ENCODE measurements around the gene GRAMD1A. TPM values are rescaled to one million over a fixed set of nuclear protein-coding genes. Genes with fewer than 3 reads are reported as not detected.

Gene GRAMD1A
- total and polyA plus RNA-seq, 2 of the 8 experiments (the other 6 are each of a cell fraction or from before 2014, with no cell fraction given), result 113 to 154 TPM

DNA sequence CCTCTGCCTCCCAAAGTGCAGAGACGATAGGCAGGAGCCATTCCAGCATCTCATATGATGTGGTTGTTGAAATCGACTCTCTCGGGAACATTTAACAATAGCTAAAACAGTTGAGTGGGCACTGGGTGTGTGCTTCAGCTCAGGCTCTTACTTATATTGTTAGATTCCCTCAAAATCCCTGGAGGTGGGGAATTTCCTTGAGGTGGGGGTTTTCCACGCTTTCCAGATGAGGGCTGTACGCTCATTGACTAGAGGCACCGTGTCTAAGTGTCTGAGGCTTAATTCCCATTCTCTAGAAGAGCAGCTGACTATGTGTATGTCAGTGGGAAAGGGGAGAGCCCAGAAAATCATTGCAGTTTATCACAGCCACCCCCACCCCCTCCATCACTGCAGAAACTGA lies 10.8 kb upstream of the GRAMD1A start:
- no peak overlapping the region for H2BK12ac ChIP-seq (ENCODE audit: low read depth, low read length)
- H4K8ac ChIP-seq (ENCODE audit: extremely low read depth, insufficient read depth, low read length), result no peak overlapping the region
- no peaks in the 10 kb centered on the region for H3K79me2 ChIP-seq (ENCODE audit: control insufficient read depth in 1 of 2, insufficient read depth in 2 of 2, low read length in 2 of 2)
- no peak for TF ChIP-seq NANOG (IDR thresholded peaks at IDR 0.05; ENCODE audit: insufficient read depth, low read depth, low read length, poor library complexity, severe bottlenecking)
- no peak for TF ChIP-seq TBP (IDR thresholded peaks at IDR 0.05; ENCODE audit: low read depth, low read length)
- no peak for TF ChIP-seq KDM4A (IDR thresholded peaks at IDR 0.05; ENCODE audit: low read depth, low read length, severe bottlenecking)
- no peak for TF ChIP-seq CHD1 (IDR thresholded peaks at IDR 0.05; ENCODE audit: low read depth, low read length)
- TF ChIP-seq, protein P1, sequence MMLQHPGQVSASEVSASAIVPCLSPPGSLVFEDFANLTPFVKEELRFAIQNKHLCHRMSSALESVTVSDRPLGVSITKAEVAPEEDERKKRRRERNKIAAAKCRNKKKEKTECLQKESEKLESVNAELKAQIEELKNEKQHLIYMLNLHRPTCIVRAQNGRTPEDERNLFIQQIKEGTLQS (IDR thresholded peaks at IDR 0.05; ENCODE audit: insufficient read depth, low read depth, low read length), result no peak
- TF ChIP-seq JUN (IDR thresholded peaks at IDR 0.05; ENCODE audit: low read depth, low read length), result no peak
- no peak for TF ChIP-seq SAP30 (IDR thresholded peaks at IDR 0.05; ENCODE audit: insufficient read depth, insufficient replicate concordance, low read length)
- TF ChIP-seq KDM1A (IDR thresholded peaks at IDR 0.05; ENCODE audit: borderline replicate concordance, low read length), result no peak
- no peak for TF ChIP-seq SIRT6 (IDR thresholded peaks at IDR 0.05; ENCODE audit: low read length)
- no peak for TF ChIP-seq EP300 (IDR thresholded peaks at IDR 0.05; ENCODE audit: borderline replicate concordance in 1 of 2, low read depth in 2 of 2, low read length in 2 of 2)
- no peak for TF ChIP-seq GTF2F1 (IDR thresholded peaks at IDR 0.05; ENCODE audit: borderline replicate concordance, low read depth, low read length)
- TF ChIP-seq SP1 (IDR thresholded peaks at IDR 0.05; ENCODE audit: low read depth, low read length), result no peak
- TF ChIP-seq POLR2A (IDR thresholded peaks at IDR 0.05; ENCODE audit: control extremely low read depth in 1 of 2, low read depth in 2 of 2, low read length in 2 of 2), result no peak
- TF ChIP-seq POLR2AphosphoS5 (IDR thresholded peaks at IDR 0.05; ENCODE audit: low read depth, low read length), result no peak
- H3K4me2 ChIP-seq (ENCODE audit: insufficient read depth in 1 of 2, low read depth in 2 of 2, low read length in 2 of 2), result no peak overlapping the region
- ChIA-PET POLR2A (ENCODE audit: partially characterized antibody) (interaction anchor here (0.7 to 1.7 kb wide), 4 partner anchors 10 to 54 kb away, joined by 3 to 5 read pairs (median 4); partner anchors contain the start of gene GRAMD1A), CTCF (ENCODE audit: partially characterized antibody) (interaction anchor here (0.6 to 1.7 kb wide), 7 partner anchors 10 to 476 kb away, joined by 3 to 4 read pairs (median 3); no protein-coding TSS in a partner anchor)
- no peaks in the 10 kb centered on the region for H3K23me2 ChIP-seq (ENCODE audit: low read depth, low read length)
- no peak overlapping the region for H3K27ac ChIP-seq (ENCODE audit: low read depth, low read length)
- peaks cover 2 to 7% (median 4%) of the 10 kb centered on the region in 4 experiments; a peak in 5 of 7 replicates for H3K4me1 ChIP-seq (replicated peaks in 1 of 4; ENCODE audit: control insufficient read depth in 3 of 4, insufficient read depth in 4 of 4, low read length in 3 of 4)
- no peak overlapping the region for H3K18ac ChIP-seq (ENCODE audit: extremely low read depth, low read length)
- no peak overlapping the region for H4K5ac ChIP-seq (ENCODE audit: insufficient read length, low read depth, low read length)
- no peak overlapping the region for H3K9ac ChIP-seq (replicated peaks in 1 of 4; ENCODE audit: extremely low read depth in 1 of 4, low read depth in 3 of 4, low read length in 3 of 4)
- H4K91ac ChIP-seq (replicated peaks; ENCODE audit: insufficient read length, low read length), result no peak overlapping the region
- no peaks in the 10 kb centered on the region for H3K36me3 ChIP-seq (ENCODE audit: control insufficient read depth in 2 of 4, insufficient read depth in 4 of 4, low read length in 3 of 4)
- H3K23ac ChIP-seq (ENCODE audit: insufficient read length), result no peak overlapping the region
- no peak overlapping the region for H3K14ac ChIP-seq (ENCODE audit: insufficient read length)
- H2AK5ac ChIP-seq (ENCODE audit: low read depth, low read length), result no peak overlapping the region
- H3K9me3 ChIP-seq (ENCODE audit: insufficient read depth in 2 of 2, low read depth in 1 of 2, low read length in 1 of 2), result no peaks in the 10 kb centered on the region
- no peak for FAIRE-seq
- no peak overlapping the region for H2AFZ ChIP-seq (ENCODE audit: low read length)
- H3K4me3 ChIP-seq (ENCODE audit: extremely low read depth in 1 of 4, insufficient read depth in 2 of 4, low read depth in 3 of 4, low read length in 4 of 4), result no peak overlapping the region
- no peaks in the 10 kb centered on the region for H3K27me3 ChIP-seq (replicated peaks in 1 of 4; ENCODE audit: control insufficient read depth in 3 of 4, extremely low read depth in 1 of 4, insufficient read depth in 3 of 4, low read length in 3 of 4)
- no peak overlapping the region for H2BK20ac ChIP-seq (ENCODE audit: low read length)
- 93% methylated on average over 6 of the region's 6 CpGs; no CpG with 5 or more reads in 1 of the 2 experiments for WGBS, 2 experiments (ENCODE audit: extremely low coverage in 1 of 2, insufficient coverage in 1 of 2, insufficient read length in 1 of 2, insufficient replicate concordance in 2 of 2, low coverage in 1 of 2, low lambda C conversion rate in 2 of 2, missing lambda C conversion rate in 1 of 2)
- no peak overlapping the region for H2BK15ac ChIP-seq (ENCODE audit: low read length)
- no peak overlapping the region for H3K4ac ChIP-seq (replicated peaks; ENCODE audit: insufficient read length, low read depth, low read length)
- DNase-seq (ENCODE audit: low read depth in 1 of 2, low spot score in 2 of 2), result no peak
- no peaks in the 10 kb centered on the region for H3K79me1 ChIP-seq (ENCODE audit: low read depth, low read length)
- no peaks in the 10 kb centered on the region for H4K20me1 ChIP-seq (replicated peaks in 1 of 2; ENCODE audit: control insufficient read depth in 1 of 2, insufficient read depth in 2 of 2, low read length in 2 of 2)
- H3K56ac ChIP-seq (replicated peaks; ENCODE audit: insufficient read length, low read depth, low read length), result no peak overlapping the region
- H2BK120ac ChIP-seq (replicated peaks; ENCODE audit: low read depth, low read length), result no peak overlapping the region
- H2BK5ac ChIP-seq (ENCODE audit: low read depth, low read length), result no peak overlapping the region

Measured in H1 (cell line).